ENCODE results near the gene RABL2A. TPM values are rescaled to one million over a fixed set of nuclear protein-coding genes. Genes with fewer than 3 reads are reported as not detected.

Gene RABL2A
- total RNA-seq, 1 experiment from 2014 or later = 14.3 TPM

DNA sequence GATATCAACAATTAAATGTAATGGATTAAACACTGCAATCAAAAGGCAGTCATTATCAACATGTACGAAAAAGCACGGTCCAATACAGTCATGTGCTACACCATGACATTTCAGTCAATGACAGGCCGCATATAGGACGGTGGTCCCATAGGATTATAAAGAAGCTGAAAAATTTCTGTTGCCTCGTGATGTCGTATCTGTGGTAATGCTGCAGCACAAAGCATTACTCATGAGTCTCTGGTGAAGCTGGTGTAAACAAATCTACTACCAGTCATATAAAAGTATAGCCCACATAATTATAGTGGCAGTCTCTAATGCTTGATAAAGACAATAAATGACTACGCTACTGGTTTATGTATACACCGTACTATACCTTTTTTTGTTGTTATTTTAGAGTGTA, 58.4 kb downstream of the RABL2A start:
- Histone ChIP-seq H3K9me3 (ENCODE audit: control insufficient read depth in 1 of 2, insufficient read depth in 1 of 2, low read depth in 1 of 2, low read length in 2 of 2) (no peaks in the 10 kb centered on the region), H3K4me2 (ENCODE audit: low read length) (no peak overlapping the region), H3K27me3 (ENCODE audit: insufficient read depth, low read length) (no peaks in the 10 kb centered on the region), H3K27ac (ENCODE audit: low read depth, low read length) (no peak overlapping the region), H2AFZ (ENCODE audit: low read depth, low read length, poor library complexity, severe bottlenecking) (no peak overlapping the region), H3K9me2 (ENCODE audit: insufficient read depth) (no peaks in the 10 kb centered on the region), H3K4me1 (ENCODE audit: control insufficient read depth in 1 of 2, insufficient read depth in 2 of 2, low read length in 2 of 2) (no peaks in the 10 kb centered on the region), H3K36me3 (ENCODE audit: control insufficient read depth in 1 of 2, insufficient read depth in 2 of 2, low read length in 2 of 2) (no peaks in the 10 kb centered on the region), H4K20me1 (ENCODE audit: insufficient read depth) (no peaks in the 10 kb centered on the region), H3K9ac (ENCODE audit: low read length) (no peak overlapping the region), H3K4me3 (replicated peaks in 1 of 2; ENCODE audit: low read depth in 1 of 2, low read length in 2 of 2) (no peak overlapping the region), H3K79me2 (ENCODE audit: insufficient read depth, low read length) (no peaks in the 10 kb centered on the region)
- intact Hi-C loops (cut with micrococcal nuclease) = no loop called here
- POLR2A ChIA-PET = no interaction called here
- CTCF ChIA-PET = no interaction called here
- RAD21 ChIA-PET (ENCODE audit: low non-redundant PET in 1 of 2, low total read pairs in 2 of 2, uncharacterized antibody in 2 of 2, unreplicated experiment in 2 of 2) = no interaction called here
- DNase-seq (ENCODE audit: low read depth, low spot score) (no peak), ATAC-seq (no peak)
- BruUV-seq (replicated peaks) = no TSS peak
- TF ChIP-seq, protein P1, sequence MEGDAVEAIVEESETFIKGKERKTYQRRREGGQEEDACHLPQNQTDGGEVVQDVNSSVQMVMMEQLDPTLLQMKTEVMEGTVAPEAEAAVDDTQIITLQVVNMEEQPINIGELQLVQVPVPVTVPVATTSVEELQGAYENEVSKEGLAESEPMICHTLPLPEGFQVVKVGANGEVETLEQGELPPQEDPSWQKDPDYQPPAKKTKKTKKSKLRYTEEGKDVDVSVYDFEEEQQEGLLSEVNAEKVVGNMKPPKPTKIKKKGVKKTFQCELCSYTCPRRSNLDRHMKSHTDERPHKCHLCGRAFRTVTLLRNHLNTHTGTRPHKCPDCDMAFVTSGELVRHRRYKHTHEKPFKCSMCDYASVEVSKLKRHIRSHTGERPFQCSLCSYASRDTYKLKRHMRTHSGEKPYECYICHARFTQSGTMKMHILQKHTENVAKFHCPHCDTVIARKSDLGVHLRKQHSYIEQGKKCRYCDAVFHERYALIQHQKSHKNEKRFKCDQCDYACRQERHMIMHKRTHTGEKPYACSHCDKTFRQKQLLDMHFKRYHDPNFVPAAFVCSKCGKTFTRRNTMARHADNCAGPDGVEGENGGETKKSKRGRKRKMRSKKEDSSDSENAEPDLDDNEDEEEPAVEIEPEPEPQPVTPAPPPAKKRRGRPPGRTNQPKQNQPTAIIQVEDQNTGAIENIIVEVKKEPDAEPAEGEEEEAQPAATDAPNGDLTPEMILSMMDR (IDR thresholded peaks at IDR 0.05 in 2 of 3, conservative IDR thresholded peaks at IDR 0.05 in 1 of 3; ENCODE audit: borderline replicate concordance in 1 of 3, insufficient read depth in 1 of 3, low read depth in 2 of 3, low read length in 2 of 3) = no peak
- TF ChIP-seq, protein P2, sequence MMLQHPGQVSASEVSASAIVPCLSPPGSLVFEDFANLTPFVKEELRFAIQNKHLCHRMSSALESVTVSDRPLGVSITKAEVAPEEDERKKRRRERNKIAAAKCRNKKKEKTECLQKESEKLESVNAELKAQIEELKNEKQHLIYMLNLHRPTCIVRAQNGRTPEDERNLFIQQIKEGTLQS (IDR thresholded peaks at IDR 0.05) = no peak
- TF ChIP-seq CBX3 (IDR thresholded peaks at IDR 0.05; ENCODE audit: low read depth) = no peak
- TF ChIP-seq FOSL1 (IDR thresholded peaks at IDR 0.05; ENCODE audit: low read depth) = no peak
- TF ChIP-seq SP1 (IDR thresholded peaks at IDR 0.05; ENCODE audit: low read depth) = no peak
- TF ChIP-seq ZNF274 (IDR thresholded peaks at IDR 0.05; ENCODE audit: low read depth, low read length) = no peak
- no peak for TF ChIP-seq ZBTB33 (IDR thresholded peaks at IDR 0.05; ENCODE audit: extremely low read depth, insufficient replicate concordance, low read length)
- no peak for TF ChIP-seq EGR1 (IDR thresholded peaks at IDR 0.05; ENCODE audit: low read depth)

Measured in HCT116 (cell line).